GM23338 (cell line): ENCODE results near the gene DNAJC9. TPM values are rescaled to one million over a fixed set of nuclear protein-coding genes. Genes with fewer than 3 reads are reported as not detected.

ENCODE experiments used
- ATAC-seq: fragments of 200-7000 bp; cut with Tn5 transposase; 3 replicates; pipeline ENCODE4 v1.9.1; 2020
- DNase-seq: peaks from one replicate; pipeline ENCODE4 v3.0.0-alpha.2; 2015; ENCODE audit warnings: low spot score
- H2AFZ ChIP-seq: fragments of 200-600 bp; sonication (generic); 2 replicates; pipeline ENCODE4 v1.8.0; 2016; ENCODE audit warnings: antibody characterized with exemption, mild to moderate bottlenecking, moderate library complexity
- H3F3A ChIP-seq: fragments of 200-600 bp; sonication (generic); replicated peaks from 2 replicates; pipeline ENCODE4 v1.8.0; 2017; ENCODE audit warnings: antibody characterized with exemption, mixed run types, low read depth
- H3K27ac ChIP-seq: fragments of 200-600 bp; sonication (generic); 2 replicates; pipeline ENCODE4 v1.6.1; 2016; ENCODE audit warnings: low read depth
- H3K27me3 ChIP-seq: fragments of 200-600 bp; sonication (generic); 2 replicates; pipeline ENCODE4 v1.8.0; 2016; ENCODE audit warnings: mild to moderate bottlenecking, mixed run types, moderate library complexity; ENCODE audit not compliant: insufficient read depth
- H3K36me3 ChIP-seq: fragments of 200-600 bp; sonication (generic); 2 replicates; pipeline ENCODE4 v1.8.0; 2016; ENCODE audit warnings: mild to moderate bottlenecking; ENCODE audit not compliant: insufficient read depth
- H3K4me1 ChIP-seq: fragments of 200-600 bp; sonication (generic); 2 replicates; pipeline ENCODE4 v1.8.0; 2016; ENCODE audit warnings: mild to moderate bottlenecking, moderate library complexity; ENCODE audit not compliant: insufficient read depth
- H3K4me2 ChIP-seq: fragments of 200-600 bp; sonication (generic); 2 replicates; pipeline ENCODE4 v1.7.1; 2017; ENCODE audit warnings: mixed run types
- H3K4me3 ChIP-seq: fragments of 200-600 bp; sonication (generic); 2 replicates; pipeline ENCODE4 v1.6.1; 2016; ENCODE audit warnings: mixed run types
- H3K79me2 ChIP-seq: fragments of 200-600 bp; sonication (generic); replicated peaks from 2 replicates; pipeline ENCODE4 v1.8.0; 2017; ENCODE audit warnings: mild to moderate bottlenecking; ENCODE audit not compliant: insufficient read depth
- H3K9me2 ChIP-seq: fragments of 200-600 bp; sonication (generic); 2 replicates; pipeline ENCODE4 v1.8.0; 2017; ENCODE audit not compliant: insufficient read depth
- H4K20me1 ChIP-seq: fragments of 200-600 bp; sonication (generic); replicated peaks from 2 replicates; pipeline ENCODE4 v1.8.0; 2017; ENCODE audit warnings: mild to moderate bottlenecking; ENCODE audit not compliant: insufficient read depth
- H3K27ac Mint-ChIP-seq: 2 replicates; pipeline ENCODE4 v1.8.0; 2020; ENCODE audit warnings: inconsistent platforms, mild to moderate bottlenecking, moderate library complexity, mixed read lengths
- H3K27me3 Mint-ChIP-seq: 3 replicates; pipeline ENCODE4 v1.8.0; 2022; ENCODE audit warnings: low read depth, mild to moderate bottlenecking, moderate library complexity, mixed read lengths, inconsistent platforms; ENCODE audit not compliant: insufficient read depth, poor library complexity
- H3K36me3 Mint-ChIP-seq: 3 replicates; pipeline ENCODE4 v1.8.0; 2021; ENCODE audit warnings: low read depth, mild to moderate bottlenecking, inconsistent platforms, moderate library complexity, mixed read lengths
- H3K4me1 Mint-ChIP-seq: 3 replicates; pipeline ENCODE4 v1.8.0; 2020; ENCODE audit warnings: mild to moderate bottlenecking, inconsistent platforms, mixed read lengths
- H3K4me3 Mint-ChIP-seq: 3 replicates; pipeline ENCODE4 v1.8.0; 2021; ENCODE audit warnings: moderate library complexity, mild to moderate bottlenecking, inconsistent platforms, mixed read lengths
- H3K9me3 Mint-ChIP-seq: 3 replicates; pipeline ENCODE4 v1.8.0; 2020; ENCODE audit warnings: moderate library complexity, mild to moderate bottlenecking, inconsistent platforms, mixed read lengths
- CREB1 ChIP-seq: fragments of 250-450 bp; sonication (Bioruptor Pico); IDR thresholded peaks from 2 replicates; pipeline ENCODE4 v1.5.0; 2020; ENCODE audit warnings: low read depth, mild to moderate bottlenecking, moderate library complexity
- NANOG ChIP-seq: IDR thresholded peaks from 2 replicates; pipeline ENCODE4 v1.6.1; 2016; ENCODE audit warnings: antibody characterized with exemption, borderline replicate concordance
- POLR2AphosphoS5 ChIP-seq: IDR thresholded peaks from 2 replicates; pipeline ENCODE4 v1.6.1; 2016; ENCODE audit warnings: antibody characterized with exemption, low read depth
- REST ChIP-seq: IDR thresholded peaks from one replicate; pipeline ENCODE4 v1.6.1; 2018; ENCODE audit warnings: antibody characterized with exemption; ENCODE audit not compliant: unreplicated experiment
- STAT1 ChIP-seq: IDR thresholded peaks from one replicate; pipeline ENCODE4 v1.6.1; 2016; ENCODE audit warnings: antibody characterized with exemption; ENCODE audit not compliant: unreplicated experiment
- ZNF114 ChIP-seq: fragments of 250-450 bp; sonication (Bioruptor Pico); IDR thresholded peaks from 2 replicates; pipeline ENCODE4 v1.5.0; 2020; ENCODE audit warnings: mild to moderate bottlenecking, moderate library complexity
- ZNF331 ChIP-seq: fragments of 250-450 bp; sonication (Bioruptor Pico); IDR thresholded peaks from 2 replicates; pipeline ENCODE4 v1.5.0; 2020; ENCODE audit warnings: low read depth, mild to moderate bottlenecking, moderate library complexity
- ZNF462 ChIP-seq: fragments of 250-450 bp; sonication (Bioruptor Pico); IDR thresholded peaks from 2 replicates; pipeline ENCODE4 v1.5.0; 2020; ENCODE audit warnings: mild to moderate bottlenecking, moderate library complexity
- polyA plus RNA-seq: library from polyadenylated mRNA; unstranded; fragments of >200 nt; fragmentation: Nextera tagmentation; extraction: Ambion mirVana; gene quantifications from 2 replicates; pipeline ENCODE4 v1.2.1, GENCODE V29; 2016
- total RNA-seq: library from RNA; depleted of rRNA; stranded (reverse); fragments of >200 nt; shearing (Covaris generic); gene quantifications from 2 replicates; pipeline ENCODE4 v1.2.3, GENCODE V29; 2014

Gene DNAJC9
- total and polyA plus RNA-seq, 2 experiments from 2014 or later: 31.0 to 33.2 TPM

GRCh38 chr10:73234695-73235094 is 12.4 kb downstream of the DNAJC9 start:
- H3K4me1 ChIP-seq: no peaks in the 10 kb centered on the region

GRCh38 chr10:73233883-73234282 is 13.2 kb downstream of the DNAJC9 start:
- Histone ChIP-seq H4K20me1 (peaks cover 15% of the 10 kb centered on the region; the same call in 1 of the 2 replicates), H3K79me2 (no peaks in the 10 kb centered on the region), H3K27ac (no peak overlapping the region), H2AFZ (no peak overlapping the region), H3K27me3 (no peaks in the 10 kb centered on the region), H3K4me3 (no peak overlapping the region), H3K9me2 (no peaks in the 10 kb centered on the region), H3K4me2 (no peak overlapping the region), H3K4me1 (no peaks in the 10 kb centered on the region), H3K36me3 (peaks cover 4% of the 10 kb centered on the region; the same call in 1 of the 2 replicates), H3F3A (no peaks in the 10 kb centered on the region)
- Mint-ChIP-seq H3K27me3 (no peaks in the 10 kb centered on the region), H3K27ac (no peak overlapping the region), H3K9me3 (no peaks in the 10 kb centered on the region), H3K4me1 (no peaks in the 10 kb centered on the region), H3K36me3 (peaks cover 16% of the 10 kb centered on the region), H3K4me3 (no peak overlapping the region)
- DNase-seq: no peak
- ATAC-seq: no peak
- TF ChIP-seq STAT1: no peak
- TF ChIP-seq ZNF331 (CRISPR knock-in tag): no peak
- no peak for TF ChIP-seq NANOG
- TF ChIP-seq ZNF462: no peak
- TF ChIP-seq ZNF114 (CRISPR knock-in tag): no peak
- TF ChIP-seq REST: no peak

More at GRCh38 chr10:73234695-73235094, 12.4 kb downstream of the DNAJC9 start:
- no peaks in the 10 kb centered on the region for H3F3A ChIP-seq
- Mint-ChIP-seq H3K4me1 (no peaks in the 10 kb centered on the region), H3K36me3 (peaks cover 23% of the 10 kb centered on the region), H3K4me3 (no peak overlapping the region; the same call in 2 of the 3 replicates), H3K27ac (no peak overlapping the region), H3K9me3 (no peaks in the 10 kb centered on the region), H3K27me3 (no peaks in the 10 kb centered on the region)
- DNase-seq (no peak), ATAC-seq (no peak)
- peaks cover 8% of the 10 kb centered on the region; the same call in 1 of the 2 replicates for H3K36me3 ChIP-seq
- H3K9me2 ChIP-seq: no peaks in the 10 kb centered on the region
- H3K27ac ChIP-seq: no peak overlapping the region
- H3K4me3 ChIP-seq: no peak overlapping the region
- no peak for TF ChIP-seq POLR2AphosphoS5
- TF ChIP-seq CREB1: no peak
- no peak for TF ChIP-seq STAT1
- H3K79me2 ChIP-seq: no peaks in the 10 kb centered on the region
- H3K27me3 ChIP-seq: no peaks in the 10 kb centered on the region
- no peak overlapping the region for H2AFZ ChIP-seq
- H4K20me1 ChIP-seq: peaks cover 15% of the 10 kb centered on the region; the same call in 1 of the 2 replicates
- H3K4me2 ChIP-seq: no peak overlapping the region
